Naive thymus-derived CD8-positive, alpha-beta T cell (primary cell): ENCODE results near the gene GPR176. TPM values are rescaled to one million over a fixed set of nuclear protein-coding genes. Genes with fewer than 3 reads are reported as not detected.

Source experiments
- ATAC-seq, 2 donors: fragments of 150-1000 bp; cut with Tn5 transposase in 1 of 2; sonication (Bioruptor Pico), chemical (Tn5 transposase) in 1 of 2; 1 replicate in 1 of 2; 2 replicates in 1 of 2; pipeline ENCODE4 v1.10.0; 2021; ENCODE audit warnings: mild to moderate bottlenecking in 2 of 2, moderate library complexity in 2 of 2
- POLR2A ChIA-PET: fragments of 350-600 bp; sonication (Branson Sonifier 250); formaldehyde crosslinking; loops from one replicate; lab custom pipeline; 2021; ENCODE audit warnings: antibody characterized with exemption; lab: Charles Lee
- DNase-seq, 10 donors: peaks; one replicate each; pipeline versions ENCODE4 v3.0.0 to v3.0.0-alpha.2; 2020 to 2022
- H3K27ac Mint-ChIP-seq, 10 donors: one replicate each; pipeline ENCODE4 v1.8.0; 2020 to 2022; ENCODE audit warnings: mild to moderate bottlenecking in 10 of 10, mixed read lengths in 10 of 10, moderate library complexity in 4 of 10, inconsistent platforms in 1 of 10
- H3K27me3 Mint-ChIP-seq, 5 donors: one replicate each; pipeline ENCODE4 v1.8.0; 2021 to 2022; ENCODE audit warnings: mixed read lengths in 5 of 5
- H3K36me3 Mint-ChIP-seq, 3 donors: one replicate each; pipeline ENCODE4 v1.8.0; 2020 to 2022; ENCODE audit warnings: mixed read lengths in 3 of 3, mild to moderate bottlenecking in 2 of 3, inconsistent platforms in 1 of 3
- H3K4me1 Mint-ChIP-seq, 4 donors: one replicate each; pipeline ENCODE4 v1.8.0; 2021 to 2022; ENCODE audit warnings: mixed read lengths in 4 of 4
- H3K4me3 Mint-ChIP-seq, 10 donors: one replicate each; pipeline ENCODE4 v1.8.0; 2020 to 2022; ENCODE audit warnings: mild to moderate bottlenecking in 10 of 10, mixed read lengths in 10 of 10, moderate library complexity in 6 of 10, inconsistent platforms in 1 of 10
- H3K9me3 Mint-ChIP-seq, 9 donors: one replicate each; pipeline ENCODE4 v1.8.0; 2020 to 2022; ENCODE audit warnings: mixed read lengths in 9 of 9, mild to moderate bottlenecking in 3 of 9, inconsistent platforms in 1 of 9, moderate library complexity in 1 of 9
- polyA plus RNA-seq, 3 donors: library from polyadenylated mRNA; unstranded; fragments of 300-500 nt; fragmentation: Illumina TruSeq; gene quantifications; one replicate each; pipeline ENCODE4 v1.2.3, GENCODE V29; 2021
- total RNA-seq, 8 experiments: library from RNA in 2 of 8; stranded (reverse) in 2 of 8; gene quantifications; one replicate each; pipeline ENCODE4 v1.2.3 and lab custom pipeline; 2021 to 2026

The GPR176 gene
- total and polyA plus RNA-seq, 5 experiments from 2014 or later = not detected

DNA sequence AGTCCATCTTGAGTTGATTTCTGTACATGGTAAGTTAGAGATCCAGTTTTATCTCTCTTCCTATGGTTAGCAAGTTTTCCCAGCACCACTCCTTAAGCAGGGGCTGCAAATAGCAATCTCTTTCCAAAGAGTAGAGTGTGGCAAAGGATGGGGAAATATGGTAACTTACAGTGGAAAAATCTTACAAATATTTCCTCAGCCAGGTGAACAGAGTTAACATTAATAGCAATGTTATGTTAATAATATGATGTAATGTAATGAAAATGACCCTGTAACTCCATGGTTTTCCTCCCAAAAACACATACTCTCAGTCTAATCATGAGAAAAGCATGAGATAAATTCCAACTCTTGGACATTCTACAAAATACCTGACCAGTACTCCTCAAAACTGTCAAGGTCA lies 167.8 kb downstream of the GPR176 start:
- ATAC-seq (no peak), DNase-seq (no peak)
- H3K4me1 Mint-ChIP-seq = no peaks in the 10 kb centered on the region
- H3K4me3 Mint-ChIP-seq = no peak overlapping the region
- H3K9me3 Mint-ChIP-seq = peaks cover 0 to 1% (median 0%) of the 10 kb centered on the region in 9 donors
- no peak overlapping the region for H3K27ac Mint-ChIP-seq
- H3K36me3 Mint-ChIP-seq = no peaks in the 10 kb centered on the region
- POLR2A ChIA-PET = no interaction called here
- H3K27me3 Mint-ChIP-seq = peaks cover 9 to 34% (median 16%) of the 10 kb centered on the region in 5 donors

Other genes with a start within 250 kb of the GPR176 start
- gene FSIP1, start 137.4 kb downstream of the GPR176 start, total RNA-seq = under 1 TPM; 0.30 to 0.55 TPM
- under 1 TPM in 2 of 3 donors, not detected in 1; 0.44 to 0.85 TPM for gene FSIP1, start 137.4 kb downstream of the GPR176 start, polyA plus RNA-seq
- 10 to 100 TPM; 17.6 to 17.9 TPM for gene EIF2AK4, start 13.8 kb upstream of the GPR176 start, total RNA-seq
- 10 to 100 TPM; 16.4 to 18.9 (median 18.5) TPM for gene EIF2AK4, start 13.8 kb upstream of the GPR176 start, polyA plus RNA-seq
- 100 to 1,000 TPM; 147 to 158 TPM for gene SRP14, start 118.9 kb upstream of the GPR176 start, total RNA-seq
- gene SRP14, start 118.9 kb upstream of the GPR176 start, polyA plus RNA-seq = 100 to 1,000 TPM; 705 to 855 (median 766) TPM
- gene BMF, start 188.6 kb upstream of the GPR176 start, total RNA-seq = 10 to 100 TPM; 17.4 to 19.8 TPM
- gene BMF, start 188.6 kb upstream of the GPR176 start, polyA plus RNA-seq = under 1 TPM; 0.12 to 0.44 (median 0.23) TPM
- under 1 TPM; 0.49 to 0.77 TPM for gene BUB1B, start 240.8 kb upstream of the GPR176 start, total RNA-seq
- under 1 TPM in 1 of 3 donors, not detected in 2; 0.54 TPM for gene BUB1B, start 240.8 kb upstream of the GPR176 start, polyA plus RNA-seq